GM23338 (cell line): ENCODE data around the gene GPC2.

Experiments
- CREB1 ChIP-seq: fragments of 250-450 bp; sonication (Bioruptor Pico); IDR thresholded peaks from 2 replicates; pipeline ENCODE4 v1.5.0; 2020; ENCODE audit warnings: low read depth, mild to moderate bottlenecking, moderate library complexity
- EZH2 ChIP-seq: fragments of 200-600 bp; sonication (generic); IDR thresholded peaks from one replicate; pipeline ENCODE4 v1.8.0; 2017; ENCODE audit warnings: antibody characterized with exemption, mild to moderate bottlenecking, low read depth; ENCODE audit not compliant: unreplicated experiment
- EZH2phosphoT487 ChIP-seq: fragments of 200-600 bp; sonication (generic); IDR thresholded peaks from one replicate; pipeline ENCODE4 v1.8.1; 2018; ENCODE audit warnings: antibody characterized with exemption; ENCODE audit not compliant: unreplicated experiment
- JUNB ChIP-seq: IDR thresholded peaks from one replicate; pipeline ENCODE4 v1.6.1; 2016; ENCODE audit warnings: antibody characterized with exemption; ENCODE audit not compliant: unreplicated experiment
- POLR2AphosphoS5 ChIP-seq: IDR thresholded peaks from 2 replicates; pipeline ENCODE4 v1.6.1; 2016; ENCODE audit warnings: antibody characterized with exemption, low read depth
- STAT1 ChIP-seq: IDR thresholded peaks from one replicate; pipeline ENCODE4 v1.6.1; 2016; ENCODE audit warnings: antibody characterized with exemption; ENCODE audit not compliant: unreplicated experiment
- ZNF114 ChIP-seq: fragments of 250-450 bp; sonication (Bioruptor Pico); IDR thresholded peaks from 2 replicates; pipeline ENCODE4 v1.5.0; 2020; ENCODE audit warnings: mild to moderate bottlenecking, moderate library complexity
- ZNF331 ChIP-seq: fragments of 250-450 bp; sonication (Bioruptor Pico); IDR thresholded peaks from 2 replicates; pipeline ENCODE4 v1.5.0; 2020; ENCODE audit warnings: low read depth, mild to moderate bottlenecking, moderate library complexity
- TF ChIP-seq, protein P1 (sequence below), 2 experiments: fragments of 200-600 bp in 1 of 2; sonication (generic) in 1 of 2; conservative IDR thresholded peaks; 2 replicates each; pipeline versions ENCODE4 v1.5.1 to v1.6.1; 2016 to 2017; ENCODE audit warnings: antibody characterized with exemption in 2 of 2, low read depth in 2 of 2, mild to moderate bottlenecking in 2 of 2, moderate library complexity in 1 of 2
- TF ChIP-seq, protein P2 (sequence below): IDR thresholded peaks from one replicate; pipeline ENCODE4 v1.6.1; 2018; ENCODE audit warnings: antibody characterized with exemption; ENCODE audit not compliant: unreplicated experiment
- TF ChIP-seq, protein P3 (sequence below): fragments of 250-450 bp; sonication (Bioruptor Pico); IDR thresholded peaks from 2 replicates; pipeline ENCODE4 v1.5.0; 2020; ENCODE audit warnings: mild to moderate bottlenecking, moderate library complexity
- TF ChIP-seq, protein P4 (sequence below): IDR thresholded peaks from 2 replicates; pipeline ENCODE4 v1.6.1; 2016; ENCODE audit warnings: antibody characterized with exemption

DNA sequence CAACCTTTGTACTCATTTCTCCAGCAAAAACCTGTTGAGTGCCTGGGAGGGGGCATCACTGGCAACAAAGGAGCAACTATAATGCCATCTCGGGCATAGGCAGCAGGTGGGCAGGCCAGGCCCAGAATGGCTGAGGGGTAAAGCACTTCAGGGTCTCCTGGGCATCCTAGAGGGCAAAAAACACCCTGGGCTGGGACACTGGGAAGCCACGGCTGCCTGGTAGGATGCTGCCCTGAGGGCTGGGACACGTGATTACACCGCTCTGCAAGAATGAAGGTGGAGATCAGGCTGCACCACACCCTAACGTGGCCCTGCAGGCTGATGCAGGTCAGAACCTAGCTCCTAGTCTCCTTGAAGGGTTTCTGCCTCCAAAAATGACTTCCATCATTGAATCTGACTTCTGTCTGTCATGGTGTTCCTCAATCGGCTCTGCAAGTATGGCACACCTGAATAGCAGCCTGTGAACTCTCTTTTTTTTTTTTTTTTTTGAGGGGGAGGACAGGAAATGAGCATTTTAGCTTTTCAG lies 14.1 kb downstream of the GPC2 start:
- TF ChIP-seq, protein P1, sequence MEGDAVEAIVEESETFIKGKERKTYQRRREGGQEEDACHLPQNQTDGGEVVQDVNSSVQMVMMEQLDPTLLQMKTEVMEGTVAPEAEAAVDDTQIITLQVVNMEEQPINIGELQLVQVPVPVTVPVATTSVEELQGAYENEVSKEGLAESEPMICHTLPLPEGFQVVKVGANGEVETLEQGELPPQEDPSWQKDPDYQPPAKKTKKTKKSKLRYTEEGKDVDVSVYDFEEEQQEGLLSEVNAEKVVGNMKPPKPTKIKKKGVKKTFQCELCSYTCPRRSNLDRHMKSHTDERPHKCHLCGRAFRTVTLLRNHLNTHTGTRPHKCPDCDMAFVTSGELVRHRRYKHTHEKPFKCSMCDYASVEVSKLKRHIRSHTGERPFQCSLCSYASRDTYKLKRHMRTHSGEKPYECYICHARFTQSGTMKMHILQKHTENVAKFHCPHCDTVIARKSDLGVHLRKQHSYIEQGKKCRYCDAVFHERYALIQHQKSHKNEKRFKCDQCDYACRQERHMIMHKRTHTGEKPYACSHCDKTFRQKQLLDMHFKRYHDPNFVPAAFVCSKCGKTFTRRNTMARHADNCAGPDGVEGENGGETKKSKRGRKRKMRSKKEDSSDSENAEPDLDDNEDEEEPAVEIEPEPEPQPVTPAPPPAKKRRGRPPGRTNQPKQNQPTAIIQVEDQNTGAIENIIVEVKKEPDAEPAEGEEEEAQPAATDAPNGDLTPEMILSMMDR (conservative IDR thresholded peaks at IDR 0.05; ENCODE audit: low read depth in 2 of 2): no peak
- no peak for TF ChIP-seq EZH2phosphoT487
- TF ChIP-seq JUNB: no peak
- TF ChIP-seq, protein P2, sequence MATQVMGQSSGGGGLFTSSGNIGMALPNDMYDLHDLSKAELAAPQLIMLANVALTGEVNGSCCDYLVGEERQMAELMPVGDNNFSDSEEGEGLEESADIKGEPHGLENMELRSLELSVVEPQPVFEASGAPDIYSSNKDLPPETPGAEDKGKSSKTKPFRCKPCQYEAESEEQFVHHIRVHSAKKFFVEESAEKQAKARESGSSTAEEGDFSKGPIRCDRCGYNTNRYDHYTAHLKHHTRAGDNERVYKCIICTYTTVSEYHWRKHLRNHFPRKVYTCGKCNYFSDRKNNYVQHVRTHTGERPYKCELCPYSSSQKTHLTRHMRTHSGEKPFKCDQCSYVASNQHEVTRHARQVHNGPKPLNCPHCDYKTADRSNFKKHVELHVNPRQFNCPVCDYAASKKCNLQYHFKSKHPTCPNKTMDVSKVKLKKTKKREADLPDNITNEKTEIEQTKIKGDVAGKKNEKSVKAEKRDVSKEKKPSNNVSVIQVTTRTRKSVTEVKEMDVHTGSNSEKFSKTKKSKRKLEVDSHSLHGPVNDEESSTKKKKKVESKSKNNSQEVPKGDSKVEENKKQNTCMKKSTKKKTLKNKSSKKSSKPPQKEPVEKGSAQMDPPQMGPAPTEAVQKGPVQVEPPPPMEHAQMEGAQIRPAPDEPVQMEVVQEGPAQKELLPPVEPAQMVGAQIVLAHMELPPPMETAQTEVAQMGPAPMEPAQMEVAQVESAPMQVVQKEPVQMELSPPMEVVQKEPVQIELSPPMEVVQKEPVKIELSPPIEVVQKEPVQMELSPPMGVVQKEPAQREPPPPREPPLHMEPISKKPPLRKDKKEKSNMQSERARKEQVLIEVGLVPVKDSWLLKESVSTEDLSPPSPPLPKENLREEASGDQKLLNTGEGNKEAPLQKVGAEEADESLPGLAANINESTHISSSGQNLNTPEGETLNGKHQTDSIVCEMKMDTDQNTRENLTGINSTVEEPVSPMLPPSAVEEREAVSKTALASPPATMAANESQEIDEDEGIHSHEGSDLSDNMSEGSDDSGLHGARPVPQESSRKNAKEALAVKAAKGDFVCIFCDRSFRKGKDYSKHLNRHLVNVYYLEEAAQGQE: no peak
- no peak for TF ChIP-seq EZH2
- no peak for TF ChIP-seq POLR2AphosphoS5
- TF ChIP-seq, protein P3, sequence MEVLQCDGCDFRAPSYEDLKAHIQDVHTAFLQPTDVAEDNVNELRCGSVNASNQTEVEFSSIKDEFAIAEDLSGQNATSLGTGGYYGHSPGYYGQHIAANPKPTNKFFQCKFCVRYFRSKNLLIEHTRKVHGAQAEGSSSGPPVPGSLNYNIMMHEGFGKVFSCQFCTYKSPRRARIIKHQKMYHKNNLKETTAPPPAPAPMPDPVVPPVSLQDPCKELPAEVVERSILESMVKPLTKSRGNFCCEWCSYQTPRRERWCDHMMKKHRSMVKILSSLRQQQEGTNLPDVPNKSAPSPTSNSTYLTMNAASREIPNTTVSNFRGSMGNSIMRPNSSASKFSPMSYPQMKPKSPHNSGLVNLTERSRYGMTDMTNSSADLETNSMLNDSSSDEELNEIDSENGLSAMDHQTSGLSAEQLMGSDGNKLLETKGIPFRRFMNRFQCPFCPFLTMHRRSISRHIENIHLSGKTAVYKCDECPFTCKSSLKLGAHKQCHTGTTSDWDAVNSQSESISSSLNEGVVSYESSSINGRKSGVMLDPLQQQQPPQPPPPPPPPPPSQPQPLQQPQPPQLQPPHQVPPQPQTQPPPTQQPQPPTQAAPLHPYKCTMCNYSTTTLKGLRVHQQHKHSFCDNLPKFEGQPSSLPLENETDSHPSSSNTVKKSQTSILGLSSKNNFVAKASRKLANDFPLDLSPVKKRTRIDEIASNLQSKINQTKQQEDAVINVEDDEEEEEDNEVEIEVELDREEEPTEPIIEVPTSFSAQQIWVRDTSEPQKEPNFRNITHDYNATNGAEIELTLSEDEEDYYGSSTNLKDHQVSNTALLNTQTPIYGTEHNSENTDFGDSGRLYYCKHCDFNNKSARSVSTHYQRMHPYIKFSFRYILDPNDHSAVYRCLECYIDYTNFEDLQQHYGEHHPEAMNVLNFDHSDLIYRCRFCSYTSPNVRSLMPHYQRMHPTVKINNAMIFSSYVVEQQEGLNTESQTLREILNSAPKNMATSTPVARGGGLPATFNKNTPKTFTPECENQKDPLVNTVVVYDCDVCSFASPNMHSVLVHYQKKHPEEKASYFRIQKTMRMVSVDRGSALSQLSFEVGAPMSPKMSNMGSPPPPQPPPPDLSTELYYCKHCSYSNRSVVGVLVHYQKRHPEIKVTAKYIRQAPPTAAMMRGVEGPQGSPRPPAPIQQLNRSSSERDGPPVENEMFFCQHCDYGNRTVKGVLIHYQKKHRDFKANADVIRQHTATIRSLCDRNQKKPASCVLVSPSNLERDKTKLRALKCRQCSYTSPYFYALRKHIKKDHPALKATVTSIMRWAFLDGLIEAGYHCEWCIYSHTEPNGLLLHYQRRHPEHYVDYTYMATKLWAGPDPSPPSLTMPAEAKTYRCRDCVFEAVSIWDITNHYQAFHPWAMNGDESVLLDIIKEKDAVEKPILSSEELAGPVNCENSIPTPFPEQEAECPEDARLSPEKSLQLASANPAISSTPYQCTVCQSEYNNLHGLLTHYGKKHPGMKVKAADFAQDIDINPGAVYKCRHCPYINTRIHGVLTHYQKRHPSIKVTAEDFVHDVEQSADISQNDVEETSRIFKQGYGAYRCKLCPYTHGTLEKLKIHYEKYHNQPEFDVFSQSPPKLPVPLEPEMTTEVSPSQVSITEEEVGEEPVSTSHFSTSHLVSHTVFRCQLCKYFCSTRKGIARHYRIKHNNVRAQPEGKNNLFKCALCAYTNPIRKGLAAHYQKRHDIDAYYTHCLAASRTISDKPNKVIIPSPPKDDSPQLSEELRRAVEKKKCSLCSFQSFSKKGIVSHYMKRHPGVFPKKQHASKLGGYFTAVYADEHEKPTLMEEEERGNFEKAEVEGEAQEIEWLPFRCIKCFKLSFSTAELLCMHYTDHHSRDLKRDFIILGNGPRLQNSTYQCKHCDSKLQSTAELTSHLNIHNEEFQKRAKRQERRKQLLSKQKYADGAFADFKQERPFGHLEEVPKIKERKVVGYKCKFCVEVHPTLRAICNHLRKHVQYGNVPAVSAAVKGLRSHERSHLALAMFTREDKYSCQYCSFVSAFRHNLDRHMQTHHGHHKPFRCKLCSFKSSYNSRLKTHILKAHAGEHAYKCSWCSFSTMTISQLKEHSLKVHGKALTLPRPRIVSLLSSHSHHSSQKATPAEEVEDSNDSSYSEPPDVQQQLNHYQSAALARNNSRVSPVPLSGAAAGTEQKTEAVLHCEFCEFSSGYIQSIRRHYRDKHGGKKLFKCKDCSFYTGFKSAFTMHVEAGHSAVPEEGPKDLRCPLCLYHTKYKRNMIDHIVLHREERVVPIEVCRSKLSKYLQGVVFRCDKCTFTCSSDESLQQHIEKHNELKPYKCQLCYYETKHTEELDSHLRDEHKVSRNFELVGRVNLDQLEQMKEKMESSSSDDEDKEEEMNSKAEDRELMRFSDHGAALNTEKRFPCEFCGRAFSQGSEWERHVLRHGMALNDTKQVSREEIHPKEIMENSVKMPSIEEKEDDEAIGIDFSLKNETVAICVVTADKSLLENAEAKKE: no peak
- TF ChIP-seq STAT1: no peak
- no peak for TF ChIP-seq ZNF331
- no peak for TF ChIP-seq CREB1 (CRISPR knock-in tag)
- no peak for TF ChIP-seq ZNF114 (CRISPR knock-in tag)
- TF ChIP-seq, protein P4, sequence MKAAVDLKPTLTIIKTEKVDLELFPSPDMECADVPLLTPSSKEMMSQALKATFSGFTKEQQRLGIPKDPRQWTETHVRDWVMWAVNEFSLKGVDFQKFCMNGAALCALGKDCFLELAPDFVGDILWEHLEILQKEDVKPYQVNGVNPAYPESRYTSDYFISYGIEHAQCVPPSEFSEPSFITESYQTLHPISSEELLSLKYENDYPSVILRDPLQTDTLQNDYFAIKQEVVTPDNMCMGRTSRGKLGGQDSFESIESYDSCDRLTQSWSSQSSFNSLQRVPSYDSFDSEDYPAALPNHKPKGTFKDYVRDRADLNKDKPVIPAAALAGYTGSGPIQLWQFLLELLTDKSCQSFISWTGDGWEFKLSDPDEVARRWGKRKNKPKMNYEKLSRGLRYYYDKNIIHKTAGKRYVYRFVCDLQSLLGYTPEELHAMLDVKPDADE: no peak
